ENCODE data around the gene ANK3. TPM values are rescaled to one million over a fixed set of nuclear protein-coding genes. Genes with fewer than 3 reads are reported as not detected.

The ANK3 gene
- total and polyA plus RNA-seq, 2 donors = 12.1 to 12.6 TPM

DNA sequence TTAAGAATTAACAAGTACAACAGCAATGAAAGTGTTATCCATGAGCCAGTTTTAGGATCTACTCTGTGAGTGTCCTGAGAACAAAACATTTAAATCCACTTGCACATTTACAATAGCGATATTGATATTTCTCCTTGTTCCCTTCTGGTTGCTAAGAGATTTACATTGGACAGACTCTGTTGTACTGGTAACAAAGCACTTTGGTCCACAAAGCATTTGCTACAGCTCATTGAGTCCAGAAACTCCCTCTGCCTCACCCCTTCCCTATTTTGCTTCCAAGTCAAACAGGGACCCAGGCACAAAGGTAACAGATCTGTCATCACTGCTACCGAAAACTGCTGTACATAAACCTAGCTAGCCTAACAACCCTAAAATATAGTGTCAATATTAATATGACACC is 2.1 kb downstream of the ANK3 start:
- no peaks in the 10 kb centered on the region for H3K27me3 ChIP-seq (ENCODE audit: control insufficient read depth in 2 of 2, insufficient read depth in 1 of 2, low read length in 1 of 2)
- no peaks in the 10 kb centered on the region for H3K36me3 ChIP-seq (ENCODE audit: control insufficient read depth in 2 of 2, insufficient read depth in 2 of 2, low read length in 1 of 2)
- H3K9me3 ChIP-seq (ENCODE audit: control insufficient read depth in 2 of 2, insufficient read depth in 1 of 2, low read length in 1 of 2) = no peaks in the 10 kb centered on the region
- H3K4me1 ChIP-seq (ENCODE audit: control insufficient read depth in 2 of 2, insufficient read depth in 2 of 2, low read length in 2 of 2) = peaks cover 0 to 3% of the 10 kb centered on the region in 2 donors
- no peak overlapping the region for H3K27ac ChIP-seq (ENCODE audit: low read depth in 1 of 2, low read length in 1 of 2)
- 99% methylated on average over 2 of the region's 2 CpGs for WGBS
- no peak overlapping the region for H3K4me3 ChIP-seq (ENCODE audit: low read length in 2 of 2)
- no peak for DNase-seq (ENCODE audit: low read depth in 6 of 9, low spot score in 9 of 9)

DNA sequence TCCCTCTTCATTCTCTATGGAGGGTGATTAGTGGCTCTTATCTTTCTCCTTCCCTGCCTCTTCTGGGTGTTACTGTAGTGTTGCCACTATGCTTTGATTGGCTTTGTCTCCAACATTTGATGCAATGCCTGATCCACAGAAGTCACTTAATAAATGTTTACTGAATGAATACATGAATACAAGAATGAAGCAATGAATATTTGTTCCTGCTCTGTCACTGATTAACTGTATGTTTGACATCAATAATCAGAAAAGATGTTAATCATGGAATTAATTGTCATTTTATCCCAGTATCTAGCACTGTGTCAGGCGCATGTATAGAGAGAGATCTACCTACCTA is 4.3 kb downstream of the ANK3 start:
- Histone ChIP-seq H3K4me1 (ENCODE audit: control insufficient read depth in 2 of 2, insufficient read depth in 2 of 2, low read length in 2 of 2) (peaks cover 0 to 3% of the 10 kb centered on the region in 2 donors), H3K27ac (ENCODE audit: low read depth in 1 of 2, low read length in 1 of 2) (no peak overlapping the region), H3K27me3 (ENCODE audit: control insufficient read depth in 2 of 2, insufficient read depth in 1 of 2, low read length in 1 of 2) (no peaks in the 10 kb centered on the region), H3K9me3 (ENCODE audit: control insufficient read depth in 2 of 2, insufficient read depth in 1 of 2, low read length in 1 of 2) (no peaks in the 10 kb centered on the region), H3K36me3 (ENCODE audit: control insufficient read depth in 2 of 2, insufficient read depth in 2 of 2, low read length in 1 of 2) (no peaks in the 10 kb centered on the region), H3K4me3 (ENCODE audit: low read length in 2 of 2) (no peak overlapping the region)
- 97% methylated on average over 1 of the region's 1 CpG for WGBS
- no peak for DNase-seq (ENCODE audit: low read depth in 6 of 9, low spot score in 9 of 9)

DNA sequence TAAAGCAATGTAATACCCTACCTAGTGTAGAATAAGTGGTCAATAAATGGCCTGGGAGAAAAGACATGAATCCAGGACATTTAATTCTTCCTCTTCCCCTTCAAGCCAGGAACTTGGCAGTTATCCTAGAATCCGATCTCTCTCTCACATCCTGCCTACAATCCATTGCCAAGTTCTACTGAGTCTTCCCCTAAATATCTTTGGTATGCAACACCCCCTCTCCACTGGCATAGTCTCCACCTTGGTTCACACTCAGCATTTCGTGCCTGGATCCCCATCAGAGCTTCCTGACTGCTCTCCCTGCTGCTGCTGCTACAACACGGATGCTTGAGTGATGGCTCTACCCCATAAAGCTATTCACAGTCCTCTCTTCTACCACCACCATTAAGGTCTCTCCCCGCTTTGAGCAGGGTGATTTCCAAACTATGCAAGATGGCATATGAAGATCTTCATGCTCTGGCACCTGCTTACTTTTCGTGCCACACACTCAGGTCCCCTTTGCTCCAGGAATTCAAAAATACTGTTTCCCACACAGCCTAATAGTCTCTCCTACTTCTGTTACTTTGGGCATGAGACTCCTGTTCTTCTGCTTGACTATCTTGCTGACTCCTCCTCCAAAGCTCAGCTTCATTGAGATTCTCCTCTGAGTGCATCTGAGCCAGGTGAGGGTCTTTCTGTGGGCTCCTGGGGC is 4.8 kb downstream of the ANK3 start:
- no peak for DNase-seq (ENCODE audit: low read depth in 6 of 9, low spot score in 9 of 9)
- Histone ChIP-seq H3K4me3 (ENCODE audit: low read length in 2 of 2) (no peak overlapping the region), H3K4me1 (ENCODE audit: control insufficient read depth in 2 of 2, insufficient read depth in 2 of 2, low read length in 2 of 2) (peaks cover 0 to 3% of the 10 kb centered on the region in 2 donors), H3K27ac (ENCODE audit: low read depth in 1 of 2, low read length in 1 of 2) (no peak overlapping the region), H3K9me3 (ENCODE audit: control insufficient read depth in 2 of 2, insufficient read depth in 1 of 2, low read length in 1 of 2) (no peaks in the 10 kb centered on the region), H3K36me3 (ENCODE audit: control insufficient read depth in 2 of 2, insufficient read depth in 2 of 2, low read length in 1 of 2) (no peaks in the 10 kb centered on the region), H3K27me3 (ENCODE audit: control insufficient read depth in 2 of 2, insufficient read depth in 1 of 2, low read length in 1 of 2) (no peaks in the 10 kb centered on the region)
- WGBS = 94% methylated on average over 5 of the region's 5 CpGs

DNA sequence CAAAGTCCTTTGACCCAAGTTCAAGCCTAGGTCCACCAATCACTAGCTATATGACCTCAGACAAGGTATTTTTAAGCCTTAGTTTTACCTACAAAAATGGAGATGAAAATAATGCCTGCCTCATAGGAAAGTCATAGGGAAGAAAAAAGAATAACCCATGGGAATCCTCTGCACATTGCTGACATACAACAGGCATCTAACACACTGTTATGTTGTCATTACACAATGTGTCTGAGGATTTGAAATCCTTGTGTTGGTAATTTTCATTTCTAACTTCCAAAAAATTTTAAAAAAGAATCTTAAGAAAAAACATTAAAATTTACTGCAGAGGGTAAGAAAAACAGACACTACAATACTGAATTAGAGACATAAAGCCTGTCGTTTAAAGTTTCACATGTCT is 5.7 kb downstream of the ANK3 start:
- 94% methylated on average over 1 of the region's 1 CpG for WGBS
- no peak overlapping the region for H3K27ac ChIP-seq (ENCODE audit: low read depth in 1 of 2, low read length in 1 of 2)
- H3K36me3 ChIP-seq (ENCODE audit: control insufficient read depth in 2 of 2, insufficient read depth in 2 of 2, low read length in 1 of 2) = no peaks in the 10 kb centered on the region
- H3K9me3 ChIP-seq (ENCODE audit: control insufficient read depth in 2 of 2, insufficient read depth in 1 of 2, low read length in 1 of 2) = no peaks in the 10 kb centered on the region
- DNase-seq (ENCODE audit: low read depth in 6 of 9, low spot score in 9 of 9) = no peak
- H3K4me1 ChIP-seq (ENCODE audit: control insufficient read depth in 2 of 2, insufficient read depth in 2 of 2, low read length in 2 of 2) = peaks cover 0 to 3% of the 10 kb centered on the region in 2 donors
- H3K4me3 ChIP-seq (ENCODE audit: low read length in 2 of 2) = no peak overlapping the region
- no peaks in the 10 kb centered on the region for H3K27me3 ChIP-seq (ENCODE audit: control insufficient read depth in 2 of 2, insufficient read depth in 1 of 2, low read length in 1 of 2)

DNA sequence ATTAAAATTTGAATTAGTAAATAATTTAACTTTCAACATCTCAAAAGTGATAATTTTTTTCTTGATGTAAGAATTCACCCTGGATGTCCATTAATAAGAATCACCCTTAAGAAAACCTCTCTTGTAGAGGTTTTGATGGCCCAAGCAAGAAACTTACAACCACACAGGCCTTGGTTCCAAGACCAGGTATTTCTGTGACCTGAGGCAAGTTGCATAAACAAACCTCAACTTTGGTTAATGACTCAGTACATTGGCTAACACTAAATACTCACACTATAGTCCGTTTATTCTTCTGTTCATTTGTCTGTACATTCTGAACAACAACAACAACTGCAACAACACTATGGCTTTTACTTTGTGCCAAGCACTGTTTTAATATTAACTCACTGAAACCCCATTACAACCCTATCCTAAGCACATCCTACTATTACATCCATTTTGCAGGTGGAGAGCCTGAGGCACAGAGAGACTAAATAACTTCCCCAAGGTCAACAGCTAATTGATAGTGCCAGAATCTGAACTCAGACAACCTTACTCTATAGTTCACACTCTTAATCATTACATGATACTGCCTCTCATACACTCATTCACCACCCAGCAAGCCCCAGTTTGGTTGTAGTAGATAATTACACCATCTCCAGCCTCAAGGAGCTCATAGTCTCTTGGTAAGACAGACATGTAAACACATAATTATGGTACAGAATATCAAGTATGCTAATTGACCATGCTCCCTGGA is 6.6 kb downstream of the ANK3 start:
- 97% methylated on average over 1 of the region's 1 CpG for WGBS
- Histone ChIP-seq H3K36me3 (ENCODE audit: control insufficient read depth in 2 of 2, insufficient read depth in 2 of 2, low read length in 1 of 2) (no peaks in the 10 kb centered on the region), H3K4me1 (ENCODE audit: control insufficient read depth in 2 of 2, insufficient read depth in 2 of 2, low read length in 2 of 2) (no peaks in the 10 kb centered on the region), H3K4me3 (ENCODE audit: low read length in 2 of 2) (no peak overlapping the region), H3K9me3 (ENCODE audit: control insufficient read depth in 2 of 2, insufficient read depth in 1 of 2, low read length in 1 of 2) (no peaks in the 10 kb centered on the region), H3K27ac (ENCODE audit: low read depth in 1 of 2, low read length in 1 of 2) (no peak overlapping the region), H3K27me3 (ENCODE audit: control insufficient read depth in 2 of 2, insufficient read depth in 1 of 2, low read length in 1 of 2) (no peaks in the 10 kb centered on the region)
- no peak for DNase-seq (ENCODE audit: low read depth in 6 of 9, low spot score in 9 of 9)

DNA sequence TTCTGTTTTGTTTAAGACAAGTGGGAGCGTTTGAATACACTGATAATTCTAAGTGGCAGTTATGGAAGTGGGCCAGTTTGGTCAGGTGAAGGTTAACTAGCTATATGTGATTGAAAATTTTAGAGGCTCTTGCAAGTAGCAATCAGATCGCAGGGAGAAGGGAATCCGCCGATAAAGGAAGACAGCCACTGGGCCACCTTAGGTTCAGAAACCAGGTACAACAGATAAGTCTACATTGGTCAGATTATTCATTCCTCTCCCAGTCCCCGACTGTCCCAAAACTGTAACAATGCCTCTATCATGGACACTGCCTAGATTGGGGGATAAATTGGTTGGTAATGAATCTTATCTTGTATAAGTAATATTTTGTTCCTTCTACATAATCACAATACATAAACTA is 8.9 kb downstream of the ANK3 start:
- H3K4me1 ChIP-seq (ENCODE audit: control insufficient read depth in 2 of 2, insufficient read depth in 2 of 2, low read length in 2 of 2) = no peaks in the 10 kb centered on the region
- no peak overlapping the region for H3K4me3 ChIP-seq (ENCODE audit: low read length in 2 of 2)
- H3K36me3 ChIP-seq (ENCODE audit: control insufficient read depth in 2 of 2, insufficient read depth in 2 of 2, low read length in 1 of 2) = no peaks in the 10 kb centered on the region
- H3K9me3 ChIP-seq (ENCODE audit: control insufficient read depth in 2 of 2, insufficient read depth in 1 of 2, low read length in 1 of 2) = no peaks in the 10 kb centered on the region
- H3K27ac ChIP-seq (ENCODE audit: low read depth in 1 of 2, low read length in 1 of 2) = no peak overlapping the region
- H3K27me3 ChIP-seq (ENCODE audit: control insufficient read depth in 2 of 2, insufficient read depth in 1 of 2, low read length in 1 of 2) = no peaks in the 10 kb centered on the region
- 97% methylated on average over 5 of the region's 5 CpGs for WGBS
- DNase-seq (ENCODE audit: low read depth in 6 of 9, low spot score in 9 of 9) = no peak

DNA sequence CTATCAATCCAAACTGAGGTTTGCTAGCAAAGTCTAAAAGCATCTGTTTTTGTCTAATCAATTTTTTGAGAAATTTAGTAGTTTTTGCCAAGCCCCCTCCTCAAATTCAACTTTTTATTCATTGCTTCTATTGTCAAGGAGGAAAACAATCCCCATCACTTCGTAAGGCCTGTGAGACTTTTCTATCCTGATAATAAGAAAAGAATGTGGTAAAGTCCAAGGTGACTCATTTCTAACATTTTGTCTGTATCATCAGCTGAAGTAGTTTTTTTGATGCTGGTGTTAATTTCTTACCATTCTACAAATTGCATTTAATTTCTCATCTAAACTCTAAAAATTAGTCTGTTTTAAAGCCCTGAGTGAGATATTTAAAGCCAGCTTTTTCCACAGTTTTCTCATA is 11.7 kb downstream of the ANK3 start:
- Histone ChIP-seq H3K9me3 (ENCODE audit: control insufficient read depth in 2 of 2, insufficient read depth in 1 of 2, low read length in 1 of 2) (no peaks in the 10 kb centered on the region), H3K4me1 (ENCODE audit: control insufficient read depth in 2 of 2, insufficient read depth in 2 of 2, low read length in 2 of 2) (no peaks in the 10 kb centered on the region), H3K36me3 (ENCODE audit: control insufficient read depth in 2 of 2, insufficient read depth in 2 of 2, low read length in 1 of 2) (no peaks in the 10 kb centered on the region), H3K27ac (ENCODE audit: low read depth in 1 of 2, low read length in 1 of 2) (no peak overlapping the region), H3K27me3 (ENCODE audit: control insufficient read depth in 2 of 2, insufficient read depth in 1 of 2, low read length in 1 of 2) (no peaks in the 10 kb centered on the region), H3K4me3 (ENCODE audit: low read length in 2 of 2) (no peak overlapping the region)
- no peak for DNase-seq (ENCODE audit: low read depth in 6 of 9, low spot score in 9 of 9)
- 84% methylated on average over 1 of the region's 1 CpG for WGBS

DNA sequence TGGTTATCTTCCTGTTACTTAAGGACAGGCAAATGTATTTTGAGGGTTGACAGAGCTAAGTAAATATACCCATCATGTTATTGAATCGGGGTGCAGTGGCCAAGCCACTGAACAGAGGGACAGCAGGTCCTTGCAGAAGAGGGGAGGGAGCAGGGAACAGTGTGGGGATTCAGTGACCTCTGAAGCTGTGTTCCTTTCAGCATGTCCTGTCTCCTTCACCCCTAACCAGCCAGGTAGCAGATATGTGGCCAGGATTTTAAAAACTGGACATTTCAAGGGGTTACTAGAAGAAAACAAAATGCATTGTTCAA is 12.7 kb downstream of the ANK3 start:
- no peaks in the 10 kb centered on the region for H3K27me3 ChIP-seq (ENCODE audit: control insufficient read depth in 2 of 2, insufficient read depth in 1 of 2, low read length in 1 of 2)
- whole genome bisulfite sequencing = 85% methylated on average over 1 of the region's 1 CpG
- H3K4me3 ChIP-seq (ENCODE audit: low read length in 2 of 2) = no peak overlapping the region
- H3K27ac ChIP-seq (ENCODE audit: low read depth in 1 of 2, low read length in 1 of 2) = no peak overlapping the region
- H3K9me3 ChIP-seq (ENCODE audit: control insufficient read depth in 2 of 2, insufficient read depth in 1 of 2, low read length in 1 of 2) = no peaks in the 10 kb centered on the region
- DNase-seq (ENCODE audit: low read depth in 6 of 9, low spot score in 9 of 9) = no peak
- no peaks in the 10 kb centered on the region for H3K4me1 ChIP-seq (ENCODE audit: control insufficient read depth in 2 of 2, insufficient read depth in 2 of 2, low read length in 2 of 2)
- H3K36me3 ChIP-seq (ENCODE audit: control insufficient read depth in 2 of 2, insufficient read depth in 2 of 2, low read length in 1 of 2) = no peaks in the 10 kb centered on the region

DNA sequence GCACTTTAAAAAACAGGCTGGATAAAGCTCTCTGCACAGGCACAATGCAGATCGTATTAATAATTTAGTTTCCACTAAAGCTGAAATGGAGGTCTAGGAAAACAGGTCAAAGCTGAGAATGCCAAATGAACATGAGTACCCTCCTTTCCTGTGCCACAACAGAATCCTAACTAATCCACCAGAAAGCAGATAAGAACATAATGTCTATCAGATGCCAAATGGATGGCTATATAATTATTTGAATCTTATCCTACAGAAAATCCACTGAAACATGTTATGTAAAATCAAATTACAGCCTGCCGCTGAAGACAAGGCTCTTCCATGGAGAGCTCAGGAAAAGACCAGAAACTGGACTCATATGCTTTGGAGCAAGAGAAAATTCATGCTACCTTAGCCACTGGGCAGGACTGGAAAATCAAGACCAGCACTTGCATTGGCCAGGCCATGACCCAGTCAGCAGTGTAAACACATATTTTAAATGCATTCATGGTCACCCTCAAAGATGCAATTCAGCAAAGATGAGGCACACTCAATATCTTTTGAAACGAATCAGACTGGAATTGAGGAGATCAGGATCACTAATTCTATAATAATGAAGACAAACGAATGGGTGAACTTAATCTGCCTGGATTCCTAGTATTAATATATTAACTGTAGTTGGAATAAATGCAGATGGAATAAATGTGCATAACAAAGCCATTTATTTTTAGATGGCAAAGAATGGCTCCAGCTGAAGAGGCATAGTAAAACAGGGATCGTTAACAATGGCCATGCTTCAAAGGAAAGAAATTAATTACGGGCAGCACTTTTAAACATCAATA is 13.2 kb downstream of the ANK3 start:
- no peak for DNase-seq (ENCODE audit: low read depth in 6 of 9, low spot score in 9 of 9)
- H3K27ac ChIP-seq (ENCODE audit: low read depth in 1 of 2, low read length in 1 of 2) = no peak overlapping the region
- WGBS = 96% methylated on average over 6 of the region's 6 CpGs

More for the DNA sequence above, 13.2 kb downstream of the ANK3 start:
- Histone ChIP-seq H3K4me1 (ENCODE audit: control insufficient read depth in 2 of 2, insufficient read depth in 2 of 2, low read length in 2 of 2) (no peaks in the 10 kb centered on the region), H3K4me3 (ENCODE audit: low read length in 2 of 2) (no peak overlapping the region), H3K9me3 (ENCODE audit: control insufficient read depth in 2 of 2, insufficient read depth in 1 of 2, low read length in 1 of 2) (no peaks in the 10 kb centered on the region), H3K36me3 (ENCODE audit: control insufficient read depth in 2 of 2, insufficient read depth in 2 of 2, low read length in 1 of 2) (no peaks in the 10 kb centered on the region), H3K27me3 (ENCODE audit: control insufficient read depth in 2 of 2, insufficient read depth in 1 of 2, low read length in 1 of 2) (no peaks in the 10 kb centered on the region)

All from thymus (tissue), 11 donors.